ENCODE measurements around the gene CXorf49B.
"Not testable (repeated sequence)": the region's sequence is repeated elsewhere in the genome, so short reads cannot be mapped to it uniquely, and the experiment has no call there.

Gene CXorf49B

GRCh38 chrX:71763049-71763448, at the start of gene CXorf49B:
CXorf49B (plus strand) TSS chrX:71763349; CDS start chrX:71763424, 75 bp downstream.
- not testable (repeated sequence) for H3K9me3 ChIP-seq (ENCODE audit: control insufficient read depth, low read length); H3K9ac ChIP-seq; H3K27ac ChIP-seq; H3K4me2 ChIP-seq (ENCODE audit: low read length); H3K4me3 ChIP-seq (ENCODE audit: low read depth, low read length); H3K4me1 ChIP-seq; H2AFZ ChIP-seq; H3K79me2 ChIP-seq; H3K36me3 ChIP-seq (ENCODE audit: control insufficient read depth, insufficient read depth, low read length); H3K27me3 ChIP-seq (ENCODE audit: control insufficient read depth, insufficient read depth, low read length)

GRCh38 chrX:71714064-71714463, 49.1 kb upstream of the CXorf49B start:
- not testable (repeated sequence) for H3K27ac ChIP-seq; H3K36me3 ChIP-seq (ENCODE audit: control insufficient read depth, insufficient read depth, low read length); H2AFZ ChIP-seq; H3K27me3 ChIP-seq (ENCODE audit: control insufficient read depth, insufficient read depth, low read length); H3K4me2 ChIP-seq (ENCODE audit: low read length); H3K9ac ChIP-seq; H3K79me2 ChIP-seq; H3K4me3 ChIP-seq (ENCODE audit: low read depth, low read length); H3K9me3 ChIP-seq (ENCODE audit: control insufficient read depth, low read length); H3K4me1 ChIP-seq

GRCh38 chrX:71715551-71715950, 47.6 kb upstream of the CXorf49B start:
- not testable (repeated sequence) for H3K9ac ChIP-seq; H3K4me1 ChIP-seq; H3K36me3 ChIP-seq (ENCODE audit: control insufficient read depth, insufficient read depth, low read length); H2AFZ ChIP-seq; H3K4me3 ChIP-seq (ENCODE audit: low read depth, low read length); H3K27ac ChIP-seq; H3K27me3 ChIP-seq (ENCODE audit: control insufficient read depth, insufficient read depth, low read length); H3K9me3 ChIP-seq (ENCODE audit: control insufficient read depth, low read length); H3K4me2 ChIP-seq (ENCODE audit: low read length); H3K79me2 ChIP-seq

- not testable (repeated sequence) for H3K4me3 ChIP-seq (ENCODE audit: low read depth, low read length); H3K27me3 ChIP-seq (ENCODE audit: control insufficient read depth, insufficient read depth, low read length); H3K9me3 ChIP-seq (ENCODE audit: control insufficient read depth, low read length); H3K36me3 ChIP-seq (ENCODE audit: control insufficient read depth, insufficient read depth, low read length); H2AFZ ChIP-seq; H3K4me1 ChIP-seq; H3K27ac ChIP-seq; H3K79me2 ChIP-seq; H3K9ac ChIP-seq; H3K4me2 ChIP-seq (ENCODE audit: low read length)
Observed at GRCh38 chrX:71716323-71716722, 46.8 kb upstream of the CXorf49B start.

GRCh38 chrX:71718185-71718584, 45.0 kb upstream of the CXorf49B start, which contains the start of gene CXorf49:
CXorf49 (minus strand) TSS chrX:71718285; CDS start chrX:71718151, 134 bp downstream.
- H3K36me3 ChIP-seq (ENCODE audit: control insufficient read depth, insufficient read depth, low read length); H3K9ac ChIP-seq; H3K9me3 ChIP-seq (ENCODE audit: control insufficient read depth, low read length); H3K4me3 ChIP-seq (ENCODE audit: low read depth, low read length); H3K79me2 ChIP-seq; H3K27ac ChIP-seq; H3K4me1 ChIP-seq; H3K4me2 ChIP-seq (ENCODE audit: low read length); H3K27me3 ChIP-seq (ENCODE audit: control insufficient read depth, insufficient read depth, low read length); H2AFZ ChIP-seq: not testable (repeated sequence)

GRCh38 chrX:71719195-71719594, 44.0 kb upstream of the CXorf49B start:
- not testable (repeated sequence) for H3K9ac ChIP-seq; H3K4me2 ChIP-seq (ENCODE audit: low read length); H3K4me3 ChIP-seq (ENCODE audit: low read depth, low read length); H2AFZ ChIP-seq; H3K9me3 ChIP-seq (ENCODE audit: control insufficient read depth, low read length); H3K27me3 ChIP-seq (ENCODE audit: control insufficient read depth, insufficient read depth, low read length); H3K27ac ChIP-seq; H3K4me1 ChIP-seq; H3K79me2 ChIP-seq; H3K36me3 ChIP-seq (ENCODE audit: control insufficient read depth, insufficient read depth, low read length)

GRCh38 chrX:71720289-71720886, 42.8 kb upstream of the CXorf49B start:
- not testable (repeated sequence) for H2AFZ ChIP-seq; H3K9me3 ChIP-seq (ENCODE audit: control insufficient read depth, low read length); H3K27me3 ChIP-seq (ENCODE audit: control insufficient read depth, insufficient read depth, low read length); H3K4me1 ChIP-seq; H3K79me2 ChIP-seq; H3K27ac ChIP-seq; H3K4me2 ChIP-seq (ENCODE audit: low read length); H3K4me3 ChIP-seq (ENCODE audit: low read depth, low read length); H3K36me3 ChIP-seq (ENCODE audit: control insufficient read depth, insufficient read depth, low read length); H3K9ac ChIP-seq

GRCh38 chrX:71760688-71761281, 2.4 kb upstream of the CXorf49B start:
- H3K9me3 ChIP-seq (ENCODE audit: control insufficient read depth, low read length); H3K27me3 ChIP-seq (ENCODE audit: control insufficient read depth, insufficient read depth, low read length); H3K4me3 ChIP-seq (ENCODE audit: low read depth, low read length); H3K27ac ChIP-seq; H3K4me2 ChIP-seq (ENCODE audit: low read length); H2AFZ ChIP-seq; H3K79me2 ChIP-seq; H3K4me1 ChIP-seq; H3K36me3 ChIP-seq (ENCODE audit: control insufficient read depth, insufficient read depth, low read length); H3K9ac ChIP-seq: not testable (repeated sequence)

- H3K36me3 ChIP-seq (ENCODE audit: control insufficient read depth, insufficient read depth, low read length); H3K4me2 ChIP-seq (ENCODE audit: low read length): not testable (repeated sequence)
Observed at GRCh38 chrX:71764832-71765231, 1.7 kb downstream of the CXorf49B start.

GRCh38 chrX:71765613-71766012, 2.5 kb downstream of the CXorf49B start:
- not testable (repeated sequence) for H3K9me3 ChIP-seq (ENCODE audit: control insufficient read depth, low read length); H3K4me3 ChIP-seq (ENCODE audit: low read depth, low read length)

More at GRCh38 chrX:71764832-71765231, 1.7 kb downstream of the CXorf49B start:
- not testable (repeated sequence) for H2AFZ ChIP-seq; H3K9me3 ChIP-seq (ENCODE audit: control insufficient read depth, low read length); H3K79me2 ChIP-seq; H3K27me3 ChIP-seq (ENCODE audit: control insufficient read depth, insufficient read depth, low read length); H3K4me1 ChIP-seq; H3K27ac ChIP-seq; H3K9ac ChIP-seq; H3K4me3 ChIP-seq (ENCODE audit: low read depth, low read length)

GRCh38 chrX:71767134-71767533, 4.0 kb downstream of the CXorf49B start:
- not testable (repeated sequence) for H3K4me3 ChIP-seq (ENCODE audit: low read depth, low read length); H3K36me3 ChIP-seq (ENCODE audit: control insufficient read depth, insufficient read depth, low read length); H3K9me3 ChIP-seq (ENCODE audit: control insufficient read depth, low read length); H3K27me3 ChIP-seq (ENCODE audit: control insufficient read depth, insufficient read depth, low read length); H3K27ac ChIP-seq; H3K4me1 ChIP-seq; H3K79me2 ChIP-seq; H3K4me2 ChIP-seq (ENCODE audit: low read length); H2AFZ ChIP-seq; H3K9ac ChIP-seq

More at GRCh38 chrX:71765613-71766012, 2.5 kb downstream of the CXorf49B start:
- not testable (repeated sequence) for H3K4me2 ChIP-seq (ENCODE audit: low read length); H3K36me3 ChIP-seq (ENCODE audit: control insufficient read depth, insufficient read depth, low read length); H3K79me2 ChIP-seq; H3K27me3 ChIP-seq (ENCODE audit: control insufficient read depth, insufficient read depth, low read length); H3K4me1 ChIP-seq; H3K9ac ChIP-seq; H2AFZ ChIP-seq; H3K27ac ChIP-seq

Measured in parathyroid adenoma (tissue), 2 donors.